IMR-90 (cell line): Measurements from ENCODE around the gene CCDC7.

Experiments used
- BHLHE40 ChIP-seq: fragments of 150-350 bp; IDR thresholded peaks from 2 replicates; pipeline ENCODE4 v1.6.1; 2016; ENCODE audit warnings: mild to moderate bottlenecking, low read depth, low read length
- CEBPB ChIP-seq: IDR thresholded peaks from 2 replicates; pipeline ENCODE4 v1.6.1; 2012; ENCODE audit warnings: low read depth, low read length, improper control_type of control experiment
- CHD1 ChIP-seq: IDR thresholded peaks from 2 replicates; pipeline ENCODE4 v1.6.1; 2012; ENCODE audit warnings: low read depth, low read length, improper control_type of control experiment
- FOS ChIP-seq: fragments of 150-350 bp; IDR thresholded peaks from 2 replicates; pipeline ENCODE4 v1.6.1; 2016; ENCODE audit warnings: low read depth, low read length
- MXI1 ChIP-seq: IDR thresholded peaks from 2 replicates; pipeline ENCODE4 v1.6.1; 2012; ENCODE audit warnings: low read depth, mild to moderate bottlenecking, low read length, moderate library complexity, borderline replicate concordance
- POLR2A ChIP-seq: IDR thresholded peaks from 2 replicates; pipeline ENCODE4 v1.6.1; 2012; ENCODE audit warnings: mild to moderate bottlenecking, low read depth, low read length
- RCOR1 ChIP-seq: IDR thresholded peaks from 2 replicates; pipeline ENCODE4 v1.6.1; 2012; ENCODE audit warnings: mild to moderate bottlenecking, low read length, improper control_type of control experiment; ENCODE audit not compliant: insufficient replicate concordance
- RFX5 ChIP-seq: IDR thresholded peaks from 2 replicates; pipeline ENCODE4 v1.8.0; 2012; ENCODE audit warnings: low read depth, mild to moderate bottlenecking, low read length, moderate library complexity
- TF ChIP-seq, protein P1 (sequence below): conservative IDR thresholded peaks from 2 replicates; pipeline ENCODE4 v1.5.1; 2012; ENCODE audit warnings: mild to moderate bottlenecking, low read depth, low read length, improper control_type of control experiment

DNA sequence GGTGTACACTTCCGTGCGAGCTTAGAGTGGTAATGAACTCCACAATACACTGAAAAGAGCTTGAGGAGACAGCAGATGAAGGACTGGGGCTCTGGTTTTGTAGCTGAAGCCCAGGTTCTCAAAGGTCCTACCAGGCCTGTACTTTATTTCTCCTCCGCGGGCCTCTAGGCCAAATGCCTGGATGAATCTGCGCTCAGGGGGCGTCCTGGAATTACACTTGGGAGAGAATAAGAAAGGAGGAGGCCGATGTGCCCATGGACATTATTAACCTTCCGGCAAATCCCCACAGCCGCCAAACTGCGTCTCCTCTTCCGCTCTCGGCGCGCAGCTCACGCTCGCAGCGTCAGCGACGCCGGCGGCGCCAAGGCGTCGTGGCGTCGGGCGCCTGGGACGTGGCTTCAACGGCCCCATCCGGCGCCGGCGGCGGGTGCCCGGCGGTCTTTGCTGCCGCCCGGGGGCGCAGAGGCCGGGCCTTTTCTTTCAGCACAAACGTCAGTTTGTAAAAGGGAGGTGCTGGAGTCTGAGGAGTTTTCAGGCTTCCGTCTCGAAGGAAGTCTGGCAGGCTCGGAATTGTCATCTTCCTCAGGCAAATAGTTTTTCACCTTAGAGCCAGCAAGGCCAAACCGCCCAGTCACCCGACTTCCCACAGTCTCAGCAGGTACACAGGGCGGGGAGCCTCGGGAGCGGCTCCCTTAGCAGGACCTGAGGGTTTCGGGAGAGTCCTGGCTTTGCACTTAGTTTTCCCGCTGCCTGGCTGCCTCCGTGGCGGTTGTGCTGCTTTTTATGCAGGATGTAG is at the start of gene CCDC7:
- TF ChIP-seq CEBPB (no peak), POLR2A (peak; percentile 87), RFX5 (no peak), BHLHE40 (peak; percentile 38; the same call in 1 of the 2 replicates), RCOR1 (no peak), CHD1 (no peak), FOS (peak; percentile 33; the same call in 1 of the 2 replicates), MXI1 (0 out of 2 replicates have a peak, but pooled peaks have one; percentile 17)
- TF ChIP-seq, protein P1, sequence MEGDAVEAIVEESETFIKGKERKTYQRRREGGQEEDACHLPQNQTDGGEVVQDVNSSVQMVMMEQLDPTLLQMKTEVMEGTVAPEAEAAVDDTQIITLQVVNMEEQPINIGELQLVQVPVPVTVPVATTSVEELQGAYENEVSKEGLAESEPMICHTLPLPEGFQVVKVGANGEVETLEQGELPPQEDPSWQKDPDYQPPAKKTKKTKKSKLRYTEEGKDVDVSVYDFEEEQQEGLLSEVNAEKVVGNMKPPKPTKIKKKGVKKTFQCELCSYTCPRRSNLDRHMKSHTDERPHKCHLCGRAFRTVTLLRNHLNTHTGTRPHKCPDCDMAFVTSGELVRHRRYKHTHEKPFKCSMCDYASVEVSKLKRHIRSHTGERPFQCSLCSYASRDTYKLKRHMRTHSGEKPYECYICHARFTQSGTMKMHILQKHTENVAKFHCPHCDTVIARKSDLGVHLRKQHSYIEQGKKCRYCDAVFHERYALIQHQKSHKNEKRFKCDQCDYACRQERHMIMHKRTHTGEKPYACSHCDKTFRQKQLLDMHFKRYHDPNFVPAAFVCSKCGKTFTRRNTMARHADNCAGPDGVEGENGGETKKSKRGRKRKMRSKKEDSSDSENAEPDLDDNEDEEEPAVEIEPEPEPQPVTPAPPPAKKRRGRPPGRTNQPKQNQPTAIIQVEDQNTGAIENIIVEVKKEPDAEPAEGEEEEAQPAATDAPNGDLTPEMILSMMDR = peak; percentile 68
